ENCODE measurements around the gene NDUFB8.

- TF ChIP-seq EZH2phosphoT487 (IDR thresholded peaks at IDR 0.05; ENCODE audit: insufficient read depth, low read depth) (no peak), EZH2 (IDR thresholded peaks at IDR 0.05; ENCODE audit: insufficient read depth, poor library complexity, severe bottlenecking) (no peak)
Observed at GRCh38 chr10:100508691-100509150, 20.9 kb downstream of the NDUFB8 start.
